Measurements from ENCODE around the gene PCDHB10.
"Not testable (repeated sequence)": the region's sequence is repeated elsewhere in the genome, so short reads cannot be mapped to it uniquely, and the experiment has no call there.

PCDHB10 gene

DNA sequence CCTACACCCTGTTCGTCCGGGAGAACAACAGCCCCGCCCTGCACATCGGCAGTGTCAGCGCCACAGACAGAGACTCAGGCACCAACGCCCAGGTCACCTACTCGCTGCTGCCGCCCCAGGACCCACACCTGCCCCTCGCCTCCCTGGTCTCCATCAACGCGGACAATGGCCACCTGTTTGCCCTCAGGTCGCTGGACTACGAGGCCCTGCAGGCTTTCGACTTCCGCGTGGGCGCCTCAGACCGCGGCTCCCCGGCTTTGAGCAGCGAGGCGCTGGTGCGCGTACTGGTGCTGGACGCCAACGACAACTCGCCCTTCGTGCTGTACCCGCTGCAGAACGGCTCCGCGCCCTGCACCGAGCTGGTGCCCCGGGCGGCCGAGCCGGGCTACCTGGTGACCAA is 3.5 kb upstream of the PCDHB10 start:
- DNase-seq, result not testable (repeated sequence)

DNA sequence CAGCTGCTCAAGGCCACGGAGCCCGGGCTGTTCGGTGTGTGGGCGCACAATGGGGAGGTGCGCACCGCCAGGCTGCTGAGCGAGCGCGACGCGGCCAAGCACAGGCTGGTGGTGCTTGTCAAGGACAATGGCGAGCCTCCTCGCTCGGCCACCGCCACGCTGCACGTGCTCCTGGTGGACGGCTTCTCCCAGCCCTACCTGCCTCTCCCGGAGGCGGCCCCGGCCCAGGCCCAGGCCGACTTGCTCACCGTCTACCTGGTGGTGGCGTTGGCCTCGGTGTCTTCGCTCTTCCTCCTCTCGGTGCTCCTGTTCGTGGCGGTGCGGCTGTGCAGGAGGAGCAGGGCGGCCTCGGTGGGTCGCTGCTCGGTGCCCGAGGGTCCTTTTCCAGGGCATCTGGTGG is 3.0 kb upstream of the PCDHB10 start:
- not testable (repeated sequence) for DNase-seq

DNA sequence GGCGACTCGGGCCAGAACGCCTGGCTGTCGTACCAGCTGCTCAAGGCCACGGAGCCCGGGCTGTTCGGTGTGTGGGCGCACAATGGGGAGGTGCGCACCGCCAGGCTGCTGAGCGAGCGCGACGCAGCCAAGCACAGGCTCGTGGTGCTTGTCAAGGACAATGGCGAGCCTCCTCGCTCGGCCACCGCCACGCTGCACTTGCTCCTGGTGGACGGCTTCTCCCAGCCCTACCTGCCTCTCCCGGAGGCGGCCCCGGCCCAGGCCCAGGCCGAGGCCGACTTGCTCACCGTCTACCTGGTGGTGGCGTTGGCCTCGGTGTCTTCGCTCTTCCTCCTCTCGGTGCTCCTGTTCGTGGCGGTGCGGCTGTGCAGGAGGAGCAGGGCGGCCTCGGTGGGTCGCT is 2.2 kb downstream of the PCDHB10 start:
- not testable (repeated sequence) for DNase-seq

DNA sequence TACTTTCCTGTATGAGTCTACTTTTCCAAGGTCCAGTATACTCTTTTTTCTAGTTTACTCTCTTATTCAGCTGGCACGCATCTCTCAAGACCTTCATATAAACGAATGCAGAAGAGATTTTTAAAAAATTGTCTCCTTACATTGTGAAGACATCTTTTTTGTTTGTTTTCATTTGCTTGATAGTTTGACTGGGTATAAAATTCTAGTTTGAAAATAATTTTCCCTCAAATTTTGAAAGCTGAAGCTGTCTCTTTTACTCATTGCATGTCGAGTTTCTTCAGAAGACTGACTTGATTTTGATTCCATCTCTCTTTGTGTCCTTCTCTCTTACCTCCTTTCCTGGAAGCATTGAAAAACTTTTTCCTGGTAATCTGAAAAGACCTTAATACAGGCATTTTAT is 4.2 kb downstream of the PCDHB10 start:
- no peak for DNase-seq

DNA sequence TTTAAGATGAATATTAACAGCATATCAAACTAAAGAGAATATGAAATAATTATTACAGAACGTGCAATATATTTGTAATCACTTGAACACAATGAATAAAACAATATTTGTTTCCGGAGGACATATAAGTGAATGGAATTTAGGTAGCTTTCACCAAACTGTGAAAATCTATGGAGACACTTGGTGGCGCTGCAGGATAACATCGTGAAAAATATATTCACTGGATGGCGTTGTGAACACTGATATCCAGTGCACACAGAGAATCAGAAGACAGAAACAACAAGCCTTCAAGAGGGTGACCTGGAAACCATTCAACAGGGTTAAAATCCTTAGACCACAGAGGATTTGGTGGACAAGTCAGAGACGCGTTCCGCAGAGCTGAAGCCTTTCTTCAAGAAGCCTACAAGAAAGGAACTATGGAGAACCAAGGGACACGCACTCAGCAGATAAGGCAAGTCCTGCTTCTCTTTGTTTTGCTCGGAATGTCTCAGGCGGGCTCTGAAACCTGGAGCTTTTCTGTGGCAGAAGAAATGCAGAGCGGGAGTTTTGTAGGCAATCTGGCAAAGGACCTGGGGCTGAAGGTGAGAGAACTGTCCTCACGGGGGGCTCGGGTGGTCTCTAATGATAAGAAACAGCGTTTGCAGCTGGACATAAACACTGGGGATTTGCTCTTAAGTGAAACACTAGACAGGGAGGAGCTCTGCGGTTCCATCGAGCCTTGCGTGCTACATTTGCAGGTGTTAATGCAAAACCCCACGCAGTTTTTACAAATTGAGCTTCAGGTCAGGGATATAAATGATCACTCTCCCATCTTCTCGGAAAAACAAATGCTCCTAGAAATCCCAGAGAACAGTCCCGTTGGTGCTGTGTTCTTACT is 7.4 kb downstream of the PCDHB10 start, which contains the start of gene PCDHB11:
Gene PCDHB11, plus strand, starts transcription at position 269 of the 877 bp plus-strand sequence. Its CDS starts 148 bp downstream, at position 417.
- peak; percentile 26 for DNase-seq

DNA sequence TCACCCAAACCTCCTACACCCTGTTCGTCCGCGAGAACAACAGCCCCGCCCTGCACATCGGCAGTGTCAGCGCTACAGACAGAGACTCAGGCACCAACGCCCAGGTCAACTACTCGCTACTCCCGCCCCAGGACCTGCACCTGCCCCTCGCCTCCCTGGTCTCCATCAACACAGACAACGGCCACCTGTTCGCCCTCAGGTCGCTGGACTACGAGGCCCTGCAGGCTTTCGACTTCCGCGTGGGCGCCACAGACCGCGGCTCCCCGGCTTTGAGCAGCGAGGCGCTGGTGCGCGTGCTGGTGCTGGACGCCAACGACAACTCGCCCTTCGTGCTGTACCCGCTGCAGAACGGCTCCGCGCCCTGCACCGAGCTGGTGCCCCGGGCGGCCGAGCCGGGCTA is 9.0 kb downstream of the PCDHB10 start:
- DNase-seq, result not testable (repeated sequence)

DNA sequence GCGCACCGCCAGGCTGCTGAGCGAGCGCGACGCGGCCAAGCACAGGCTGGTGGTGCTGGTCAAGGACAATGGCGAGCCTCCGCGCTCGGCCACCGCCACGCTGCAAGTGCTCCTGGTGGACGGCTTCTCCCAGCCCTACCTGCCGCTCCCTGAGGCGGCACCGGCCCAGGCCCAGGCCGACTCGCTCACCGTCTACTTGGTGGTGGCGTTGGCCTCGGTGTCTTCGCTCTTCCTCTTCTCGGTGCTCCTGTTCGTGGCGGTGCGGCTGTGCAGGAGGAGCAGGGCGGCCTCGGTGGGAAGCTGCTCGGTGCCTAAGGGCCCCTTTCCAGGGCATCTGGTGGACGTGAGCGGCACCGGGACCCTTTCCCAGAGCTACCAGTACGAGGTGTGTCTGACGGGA is 9.5 kb downstream of the PCDHB10 start:
- DNase-seq, result not testable (repeated sequence)

DNA sequence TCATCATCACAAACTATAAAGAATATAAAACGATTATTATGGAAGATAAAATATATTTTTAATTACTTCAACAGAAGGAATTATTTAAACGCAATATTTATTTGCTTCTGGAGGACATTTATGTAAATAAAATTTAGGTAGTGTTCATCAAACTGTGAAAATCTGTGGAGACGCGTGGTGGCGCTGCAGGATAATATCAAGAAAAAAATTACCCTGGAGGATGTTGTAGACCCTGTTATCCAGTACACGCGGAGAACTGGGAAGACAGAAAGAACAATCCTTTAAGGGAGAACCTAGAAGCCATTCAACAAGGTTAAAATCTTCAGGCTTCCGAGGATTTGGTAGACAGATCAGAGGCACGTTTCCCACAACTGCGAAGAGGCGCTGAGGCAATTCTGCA is 16.3 kb downstream of the PCDHB10 start, which contains the start of gene PCDHB12:
Gene PCDHB12, plus strand, starts transcription at position 242 of the 400 bp plus-strand sequence. CDS start 189 bp downstream, outside the sequence.
- DNase-seq, result no peak

DNA sequence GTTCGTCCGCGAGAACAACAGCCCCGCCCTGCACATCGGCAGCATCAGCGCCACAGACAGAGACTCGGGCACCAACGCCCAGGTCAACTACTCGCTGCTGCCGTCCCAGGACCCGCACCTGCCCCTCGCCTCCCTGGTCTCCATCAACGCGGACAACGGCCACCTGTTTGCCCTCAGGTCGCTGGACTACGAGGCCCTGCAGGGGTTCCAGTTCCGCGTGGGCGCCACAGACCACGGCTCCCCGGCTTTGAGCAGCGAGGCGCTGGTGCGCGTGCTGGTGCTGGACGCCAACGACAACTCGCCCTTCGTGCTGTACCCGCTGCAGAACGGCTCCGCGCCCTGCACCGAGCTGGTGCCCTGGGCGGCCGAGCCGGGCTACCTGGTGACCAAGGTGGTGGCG is 18.1 kb downstream of the PCDHB10 start:
- DNase-seq, result not testable (repeated sequence)

DNA sequence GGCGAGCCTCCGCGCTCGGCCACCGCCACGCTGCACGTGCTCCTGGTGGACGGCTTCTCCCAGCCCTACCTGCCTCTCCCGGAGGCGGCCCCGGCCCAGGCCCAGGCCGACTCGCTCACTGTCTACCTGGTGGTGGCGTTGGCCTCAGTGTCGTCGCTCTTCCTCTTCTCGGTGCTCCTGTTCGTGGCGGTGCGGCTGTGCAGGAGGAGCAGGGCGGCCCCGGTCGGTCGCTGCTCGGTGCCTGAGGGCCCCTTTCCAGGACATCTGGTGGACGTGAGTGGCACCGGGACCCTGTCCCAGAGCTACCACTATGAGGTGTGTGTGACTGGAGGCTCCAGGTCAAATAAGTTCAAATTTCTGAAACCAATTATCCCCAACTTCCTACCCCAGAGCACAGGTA is 18.7 kb downstream of the PCDHB10 start:
- DNase-seq, result not testable (repeated sequence)

DNA sequence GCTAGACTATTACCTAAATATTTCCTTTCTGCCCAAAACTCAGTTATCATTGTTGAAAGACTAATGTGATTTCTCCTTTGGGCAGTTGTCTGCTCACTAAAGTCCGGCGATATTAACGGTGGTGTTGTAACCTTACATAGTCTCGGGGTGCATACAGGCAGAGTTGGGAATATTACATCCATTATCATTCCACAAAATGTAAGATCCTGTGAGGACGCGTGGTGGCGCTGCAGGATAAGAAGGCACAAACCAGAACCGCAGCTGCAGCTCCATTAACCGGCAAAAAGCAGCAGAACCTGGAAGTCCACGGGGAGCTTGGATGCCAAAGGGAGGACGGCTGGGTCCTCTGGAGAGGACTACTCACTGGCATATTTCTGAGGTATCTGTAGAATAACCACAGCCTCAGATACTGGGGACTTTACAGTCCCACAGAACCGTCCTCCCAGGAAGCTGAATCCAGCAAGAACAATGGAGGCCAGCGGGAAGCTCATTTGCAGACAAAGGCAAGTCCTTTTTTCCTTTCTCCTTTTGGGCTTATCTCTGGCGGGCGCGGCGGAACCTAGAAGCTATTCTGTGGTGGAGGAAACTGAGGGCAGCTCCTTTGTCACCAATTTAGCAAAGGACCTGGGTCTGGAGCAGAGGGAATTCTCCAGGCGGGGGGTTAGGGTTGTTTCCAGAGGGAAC is 21.6 kb downstream of the PCDHB10 start, which contains the start of gene PCDHB13:
Gene PCDHB13, plus strand, starts transcription at position 264 of the 684 bp plus-strand sequence. Its CDS starts 205 bp downstream, at position 469.
- DNase-seq, result not testable (repeated sequence)

DNA sequence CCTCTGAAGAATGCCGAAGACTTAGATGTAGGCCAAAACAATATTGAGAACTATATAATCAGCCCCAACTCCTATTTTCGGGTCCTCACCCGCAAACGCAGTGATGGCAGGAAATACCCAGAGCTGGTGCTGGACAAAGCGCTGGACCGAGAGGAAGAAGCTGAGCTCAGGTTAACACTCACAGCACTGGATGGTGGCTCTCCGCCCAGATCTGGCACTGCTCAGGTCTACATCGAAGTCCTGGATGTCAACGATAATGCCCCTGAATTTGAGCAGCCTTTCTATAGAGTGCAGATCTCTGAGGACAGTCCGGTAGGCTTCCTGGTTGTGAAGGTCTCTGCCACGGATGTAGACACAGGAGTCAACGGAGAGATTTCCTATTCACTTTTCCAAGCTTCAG is 22.4 kb downstream of the PCDHB10 start:
- DNase-seq, result not testable (repeated sequence)

DNA sequence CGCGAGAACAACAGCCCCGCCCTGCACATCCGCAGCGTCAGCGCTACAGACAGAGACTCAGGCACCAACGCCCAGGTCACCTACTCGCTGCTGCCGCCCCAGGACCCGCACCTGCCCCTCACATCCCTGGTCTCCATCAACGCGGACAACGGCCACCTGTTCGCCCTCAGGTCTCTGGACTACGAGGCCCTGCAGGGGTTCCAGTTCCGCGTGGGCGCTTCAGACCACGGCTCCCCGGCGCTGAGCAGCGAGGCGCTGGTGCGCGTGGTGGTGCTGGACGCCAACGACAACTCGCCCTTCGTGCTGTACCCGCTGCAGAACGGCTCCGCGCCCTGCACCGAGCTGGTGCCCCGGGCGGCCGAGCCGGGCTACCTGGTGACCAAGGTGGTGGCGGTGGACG is 23.4 kb downstream of the PCDHB10 start:
- not testable (repeated sequence) for DNase-seq

DNA sequence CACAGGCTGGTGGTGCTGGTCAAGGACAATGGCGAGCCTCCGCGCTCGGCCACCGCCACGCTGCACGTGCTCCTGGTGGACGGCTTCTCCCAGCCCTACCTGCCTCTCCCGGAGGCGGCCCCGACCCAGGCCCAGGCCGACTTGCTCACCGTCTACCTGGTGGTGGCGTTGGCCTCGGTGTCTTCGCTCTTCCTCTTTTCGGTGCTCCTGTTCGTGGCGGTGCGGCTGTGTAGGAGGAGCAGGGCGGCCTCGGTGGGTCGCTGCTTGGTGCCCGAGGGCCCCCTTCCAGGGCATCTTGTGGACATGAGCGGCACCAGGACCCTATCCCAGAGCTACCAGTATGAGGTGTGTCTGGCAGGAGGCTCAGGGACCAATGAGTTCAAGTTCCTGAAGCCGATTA is 23.9 kb downstream of the PCDHB10 start:
- DNase-seq, result not testable (repeated sequence)

DNA sequence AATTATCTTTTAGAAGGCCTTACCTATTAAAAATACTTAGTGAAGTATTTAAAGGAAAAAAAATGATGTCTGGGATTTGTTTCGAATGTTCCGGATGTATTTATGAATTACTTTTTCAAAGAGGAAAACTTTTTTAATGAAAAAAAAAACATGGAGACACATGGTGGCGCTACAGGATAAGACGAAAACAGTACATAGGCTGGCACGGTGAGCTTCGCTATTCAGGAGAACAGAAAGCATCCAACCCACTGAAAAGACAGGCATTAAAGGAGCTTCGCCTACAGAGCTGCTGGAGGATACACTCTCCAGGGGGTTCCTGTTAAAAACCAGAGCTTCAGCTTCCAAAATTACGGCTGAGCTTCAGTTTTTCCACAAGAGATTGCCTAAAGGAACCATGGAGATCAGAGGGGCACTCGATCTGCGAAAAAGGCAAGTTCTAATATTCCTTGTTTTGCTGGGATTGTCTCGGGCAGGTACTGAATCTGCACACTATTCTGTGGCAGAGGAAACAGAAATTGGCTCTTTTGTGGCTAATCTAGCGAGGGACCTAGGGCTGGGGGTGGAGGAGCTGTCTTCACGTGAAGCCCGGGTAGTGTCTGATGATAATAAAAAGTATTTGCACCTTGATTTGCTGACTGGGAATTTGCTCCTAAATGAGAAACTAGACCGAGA is 31.1 kb downstream of the PCDHB10 start, which contains the start of gene PCDHB14:
Gene PCDHB14, plus strand, starts transcription at position 232 of the 672 bp plus-strand sequence. Its CDS starts 163 bp downstream, at position 395.
- no peak for DNase-seq

DNA sequence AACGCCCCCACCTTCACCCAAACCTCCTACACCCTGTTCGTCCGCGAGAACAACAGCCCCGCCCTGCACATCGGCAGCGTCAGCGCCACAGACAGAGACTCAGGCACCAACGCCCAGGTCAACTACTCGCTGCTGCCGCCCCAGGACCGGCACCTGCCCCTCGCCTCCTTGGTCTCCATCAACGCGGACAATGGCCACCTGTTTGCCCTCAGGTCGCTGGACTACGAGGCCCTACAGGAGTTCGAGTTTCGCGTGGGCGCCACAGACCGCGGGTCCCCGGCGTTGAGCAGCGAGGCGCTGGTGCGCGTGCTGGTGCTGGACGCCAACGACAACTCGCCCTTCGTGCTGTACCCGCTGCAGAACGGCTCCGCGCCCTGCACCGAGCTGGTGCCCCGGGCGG is 32.7 kb downstream of the PCDHB10 start:
- not testable (repeated sequence) for DNase-seq

DNA sequence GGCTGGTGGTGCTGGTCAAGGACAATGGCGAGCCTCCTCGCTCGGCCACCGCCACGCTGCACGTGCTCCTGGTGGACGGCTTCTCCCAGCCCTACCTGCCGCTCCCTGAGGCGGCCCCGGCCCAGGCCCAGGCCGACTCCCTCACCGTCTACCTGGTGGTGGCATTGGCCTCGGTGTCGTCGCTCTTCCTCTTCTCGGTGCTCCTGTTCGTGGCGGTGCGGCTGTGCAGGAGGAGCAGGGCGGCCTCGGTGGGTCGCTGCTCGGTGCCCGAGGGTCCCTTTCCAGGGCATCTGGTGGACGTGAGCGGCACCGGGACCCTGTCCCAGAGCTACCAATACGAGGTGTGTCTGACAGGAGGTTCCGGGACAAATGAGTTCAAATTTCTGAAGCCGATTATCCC is 33.3 kb downstream of the PCDHB10 start:
- not testable (repeated sequence) for DNase-seq

DNA sequence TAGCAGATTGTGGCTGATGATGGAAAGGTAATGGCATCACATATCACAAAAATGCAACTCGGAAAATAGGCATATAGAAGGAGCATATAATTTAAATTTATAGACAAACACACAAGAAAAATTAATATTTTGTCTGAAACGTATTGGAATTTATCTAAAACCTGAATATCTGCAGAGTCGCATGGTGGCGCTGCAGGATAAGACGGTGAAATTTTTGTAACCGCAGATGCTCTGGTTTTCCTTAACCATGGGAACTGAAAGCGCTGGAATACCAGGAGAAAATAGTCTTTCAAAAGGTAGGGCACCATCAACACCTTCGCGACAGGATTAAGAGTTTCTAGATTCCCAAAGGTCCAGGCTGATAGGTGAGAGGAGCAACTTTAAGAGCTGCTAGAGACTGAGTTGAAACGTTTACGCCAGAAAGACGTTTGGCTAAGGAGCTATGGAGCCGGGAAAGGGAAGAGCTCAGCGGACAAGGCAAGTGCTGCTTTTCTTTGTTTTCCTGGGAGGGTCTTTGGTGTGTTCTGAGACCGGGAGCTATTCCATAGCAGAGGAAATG is 42.0 kb downstream of the PCDHB10 start:
- DNase-seq, result no peak

DNA sequence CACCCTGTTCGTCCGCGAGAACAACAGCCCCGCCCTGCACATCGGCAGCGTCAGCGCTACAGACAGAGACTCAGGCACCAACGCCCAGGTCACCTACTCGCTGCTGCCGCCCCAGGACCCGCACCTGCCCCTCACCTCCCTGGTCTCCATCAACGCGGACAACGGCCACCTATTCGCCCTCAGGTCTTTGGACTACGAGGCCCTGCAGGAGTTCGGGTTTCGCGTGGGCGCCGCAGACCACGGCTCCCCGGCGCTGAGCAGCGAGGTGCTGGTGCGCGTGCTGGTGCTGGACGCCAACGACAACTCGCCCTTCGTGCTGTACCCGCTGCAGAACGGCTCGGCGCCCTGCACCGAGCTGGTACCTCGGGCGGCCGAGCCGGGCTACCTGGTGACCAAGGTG is 43.8 kb downstream of the PCDHB10 start:
- not testable (repeated sequence) for DNase-seq

DNA sequence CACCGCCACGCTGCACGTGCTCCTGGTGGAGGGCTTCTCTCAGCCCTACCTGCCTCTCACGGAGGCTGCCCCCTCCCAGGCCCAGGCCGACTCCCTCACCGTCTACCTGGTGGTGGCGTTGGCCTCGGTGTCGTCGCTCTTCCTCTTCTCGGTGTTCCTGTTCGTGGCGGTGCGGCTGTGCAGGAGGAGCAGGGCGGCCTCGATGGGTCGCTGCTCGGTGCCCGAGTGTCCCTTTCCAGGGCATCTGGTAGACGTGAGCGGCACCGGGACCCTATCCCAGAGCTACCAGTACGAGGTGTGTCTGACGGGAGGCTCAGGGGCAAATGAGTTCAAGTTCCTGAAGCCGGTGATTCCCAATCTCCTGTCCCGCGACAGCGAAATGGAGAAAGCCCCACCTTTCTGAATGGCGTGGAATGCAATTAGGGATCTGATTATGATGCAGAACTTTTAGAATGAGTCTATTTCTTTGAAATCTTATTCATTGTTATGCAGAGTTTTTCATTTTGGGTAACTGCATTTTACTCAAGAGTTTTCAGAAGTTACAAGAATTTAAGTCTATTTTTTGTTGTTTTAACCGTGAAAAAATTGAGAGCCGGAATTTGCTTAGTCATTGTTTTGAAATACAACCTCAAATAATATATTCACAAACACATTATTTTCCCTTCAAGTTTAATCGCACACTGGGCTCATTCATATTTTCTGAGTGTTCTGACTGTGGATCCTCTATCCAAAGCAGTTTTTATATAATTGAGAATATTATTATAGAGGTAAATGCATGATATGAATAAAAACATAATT is 44.6 kb downstream of the PCDHB10 start:
- DNase-seq, result no peak

DNA sequence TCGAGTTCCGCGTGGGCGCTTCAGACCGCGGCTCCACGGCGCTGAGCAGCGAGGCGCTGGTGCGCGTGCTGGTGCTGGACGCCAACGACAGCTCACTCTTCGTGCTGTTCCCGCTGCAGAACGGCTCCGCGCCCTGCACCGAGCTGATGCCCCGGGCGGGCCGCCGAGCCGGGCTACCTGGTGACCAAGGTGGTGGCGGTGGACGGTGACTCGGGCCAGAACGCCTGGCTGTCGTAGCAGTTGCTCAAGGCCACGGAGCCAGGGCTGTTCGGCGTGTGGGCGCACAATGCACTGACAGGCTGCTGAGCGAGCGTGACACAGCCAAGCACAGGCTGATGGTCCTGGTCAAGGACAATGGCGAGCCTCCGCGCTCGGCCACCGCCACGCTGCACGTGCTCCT is 49.3 kb downstream of the PCDHB10 start:
- no peak for DNase-seq
